DMS53 treated with DMSO at 0.1 percent for 48 hours (cell line): ENCODE data around the gene ERVH48-1.
"Not testable (repeated sequence)": the region's sequence is repeated elsewhere in the genome, so short reads cannot be mapped to it uniquely, and the experiment has no call there.

Experiments used
- DNase-seq: peaks from one replicate; lab custom pipeline; 2025; ENCODE audit not compliant: unreplicated experiment; lab: John Stamatoyannopoulos, UW

The ERVH48-1 gene

DNA sequence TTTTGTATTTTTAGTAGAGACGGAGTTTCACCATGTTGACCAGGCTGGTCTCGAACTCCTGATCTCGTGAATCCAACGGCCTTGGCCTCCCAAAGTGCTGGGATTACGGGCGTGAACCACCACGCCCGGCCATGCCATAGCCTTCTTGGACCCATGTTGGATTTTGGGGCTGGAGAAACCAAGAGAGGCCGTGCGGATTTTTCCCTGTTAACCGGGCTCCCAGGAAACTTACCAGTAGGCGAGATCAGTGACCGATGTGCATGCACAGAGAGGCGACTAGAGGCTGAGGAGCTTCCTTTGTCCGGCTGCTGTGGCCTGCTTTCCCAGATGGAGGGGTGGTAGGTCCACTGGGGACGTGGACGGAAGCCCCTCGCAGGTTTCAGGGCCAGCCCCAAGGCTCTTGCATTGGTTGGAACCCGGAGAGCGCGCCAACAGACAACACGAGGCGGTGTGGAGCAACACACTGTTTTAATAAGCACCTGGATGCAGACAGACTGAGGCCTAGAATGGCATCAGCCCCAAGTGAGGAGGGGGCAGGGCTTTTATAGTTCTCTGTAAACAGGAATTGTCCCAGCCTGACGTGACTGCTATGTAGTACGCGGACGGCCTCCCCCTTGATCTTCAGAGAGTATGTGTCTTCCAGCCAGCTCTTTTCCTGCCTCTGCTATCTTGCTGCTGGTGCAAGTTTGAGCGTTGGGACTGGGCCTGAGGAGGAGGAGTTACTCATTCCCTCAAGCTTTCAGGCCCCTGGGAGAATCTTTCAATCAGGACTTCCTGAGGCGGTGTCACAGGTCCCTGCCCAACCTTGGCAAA, at the start of gene ERVH48-1:
Gene ERVH48-1 (minus strand): TSS at position 517 of the 813 bp plus-strand sequence. CDS start 6,624 bp downstream, outside the sequence.
- no peak for DNase-seq

- peak; percentile 88 for DNase-seq
Observed at GRCh38 chr21:42973991-42974831, 48.8 kb upstream of the ERVH48-1 start, which contains the start of gene PKNOX1. Gene PKNOX1 (plus strand): TSS chr21:42974562. CDS start chr21:43004382, 29,820 bp downstream.

GRCh38 chr21:42973309-42973990, 48.0 kb upstream of the ERVH48-1 start:
- no peak for DNase-seq

DNA sequence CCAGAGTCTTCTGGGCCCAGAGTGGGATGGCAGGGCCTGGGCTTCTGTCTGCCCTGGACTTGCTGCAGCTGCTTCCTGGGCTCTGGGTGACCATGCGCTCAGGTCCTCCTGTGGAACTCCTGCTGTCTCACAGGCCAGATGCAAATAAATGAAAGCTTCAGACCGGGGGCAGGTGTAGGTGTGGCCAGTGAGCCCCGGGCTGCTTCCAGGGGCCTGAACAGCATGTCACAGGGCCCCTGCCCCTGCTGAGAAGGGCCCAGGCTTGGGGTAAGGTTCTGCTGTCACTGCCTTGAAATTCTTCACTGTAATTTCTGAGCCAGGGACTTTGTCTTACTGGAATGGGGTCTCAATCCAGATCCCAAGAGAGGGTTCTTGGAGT, 46.5 kb upstream of the ERVH48-1 start:
- DNase-seq: no peak

DNA sequence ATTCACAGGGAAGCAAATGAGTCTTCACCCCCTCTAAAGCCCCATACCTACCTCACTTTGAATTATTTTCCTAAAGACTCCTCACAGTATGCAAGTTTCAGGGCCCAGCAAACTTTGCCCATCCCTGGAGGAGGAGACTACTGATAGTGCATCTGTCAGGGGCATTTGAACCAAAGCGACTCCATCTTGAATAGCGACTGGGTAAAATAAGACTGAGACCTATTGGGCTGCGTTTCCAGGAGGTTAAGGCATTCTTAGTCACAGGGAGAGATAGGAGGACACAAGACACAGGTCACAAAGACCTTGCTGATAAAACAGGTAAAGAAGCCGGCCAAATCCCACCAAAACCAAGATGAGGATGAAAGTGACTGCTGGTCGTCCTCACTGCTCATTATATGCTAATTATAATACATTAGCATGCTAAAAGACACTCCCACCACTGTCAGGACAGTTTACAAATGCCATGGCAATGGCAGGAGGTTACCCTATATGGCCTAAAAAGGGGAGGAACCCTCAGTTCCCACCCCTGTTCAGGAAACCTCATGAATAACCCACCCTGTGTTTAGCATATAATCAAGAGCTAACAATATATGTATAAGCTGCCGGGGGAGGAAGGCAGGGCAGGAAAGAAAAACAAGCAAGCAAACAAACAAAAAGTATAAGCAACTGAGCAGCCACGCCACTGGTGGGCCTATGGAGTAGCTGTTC, 45.7 kb upstream of the ERVH48-1 start:
- no peak for DNase-seq

DNA sequence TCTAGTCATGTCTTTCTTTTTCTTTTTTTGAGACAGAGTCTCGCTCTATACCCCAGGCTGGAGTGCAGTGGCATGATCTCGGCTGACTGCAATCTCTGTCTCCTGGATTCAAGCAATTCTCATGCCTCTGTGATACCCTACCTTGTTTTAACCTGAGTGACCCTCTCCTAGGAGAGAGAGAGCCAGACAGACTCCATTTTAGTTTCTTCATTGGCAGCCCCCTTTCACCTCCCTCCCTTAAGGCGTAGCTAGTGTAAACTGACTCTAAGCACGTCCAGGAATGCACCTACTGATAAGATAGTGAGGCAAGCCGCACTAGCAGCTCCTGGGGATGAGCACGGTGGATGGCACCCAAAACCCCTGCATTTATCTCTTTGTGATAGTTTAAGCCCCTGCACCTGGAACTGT, 43.8 kb upstream of the ERVH48-1 start:
- DNase-seq: no peak

DNA sequence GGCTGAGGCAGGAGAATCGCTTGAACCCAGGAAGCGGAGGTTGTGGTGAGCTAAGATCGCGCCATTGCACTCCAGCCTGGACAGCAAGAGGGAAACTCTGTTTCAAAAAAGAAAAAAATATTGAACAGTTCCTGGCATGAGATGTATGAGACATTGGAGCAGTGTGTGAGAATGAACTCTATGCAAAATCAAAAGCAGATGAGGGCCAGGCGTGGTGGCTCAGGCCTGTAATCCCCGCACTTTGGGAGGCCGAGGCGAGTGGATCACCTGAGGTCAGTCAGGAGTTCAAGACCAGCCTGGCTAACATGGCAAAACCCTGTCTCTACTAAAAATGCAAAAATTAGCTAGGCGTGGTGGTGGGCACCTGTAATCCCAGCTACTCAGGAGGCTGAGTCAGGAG, 42.2 kb upstream of the ERVH48-1 start:
- DNase-seq: not testable (repeated sequence)

- DNase-seq: no peak
Observed at GRCh38 chr21:42965211-42965560, 39.8 kb upstream of the ERVH48-1 start.

GRCh38 chr21:42964546-42965210, 39.2 kb upstream of the ERVH48-1 start:
- no peak for DNase-seq

GRCh38 chr21:42964086-42964485, 38.7 kb upstream of the ERVH48-1 start:
- no peak for DNase-seq

- no peak for DNase-seq
Observed at GRCh38 chr21:42962380-42963007, 37.1 kb upstream of the ERVH48-1 start.

GRCh38 chr21:42959728-42960127, 34.3 kb upstream of the ERVH48-1 start:
- DNase-seq: no peak

GRCh38 chr21:42958122-42958521, 32.7 kb upstream of the ERVH48-1 start:
- DNase-seq: not testable (repeated sequence)

DNA sequence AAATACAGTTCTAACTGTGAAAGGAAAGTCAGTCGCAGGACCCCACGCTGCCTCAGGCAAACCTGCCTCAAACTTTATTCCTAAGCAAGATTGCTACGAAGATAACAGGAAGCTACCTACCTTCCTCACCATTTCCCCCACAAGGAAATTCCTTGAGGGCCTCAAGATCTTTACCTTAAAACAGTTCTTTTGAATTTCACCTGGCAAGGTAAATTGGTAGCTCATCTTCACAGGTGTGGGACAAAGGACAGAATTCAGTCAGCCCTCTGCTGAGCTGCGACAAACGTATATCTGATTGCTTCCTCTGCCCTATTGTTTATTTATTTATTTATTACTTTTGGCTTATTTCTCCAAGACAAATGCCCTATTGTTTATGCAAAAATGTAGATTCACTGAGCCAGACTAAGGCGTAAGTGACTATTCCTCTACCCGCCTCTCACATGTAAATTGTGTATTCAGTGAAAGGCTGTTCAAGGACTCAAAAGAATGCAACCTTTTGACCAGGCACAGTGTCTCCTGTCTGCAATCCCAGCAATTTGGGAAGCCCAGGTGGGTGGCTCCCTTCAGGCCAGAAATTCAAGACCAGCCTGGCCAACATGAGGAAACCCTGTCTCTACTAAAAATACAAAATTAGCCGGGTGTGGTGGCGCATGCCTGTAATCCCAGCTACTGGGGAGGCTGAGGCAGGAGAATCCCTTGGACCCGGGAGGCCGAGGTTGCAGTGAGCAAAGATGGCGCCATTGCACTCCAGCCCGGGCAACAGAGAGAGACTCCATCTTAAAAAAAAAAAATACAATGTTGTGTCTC, 31.6 kb upstream of the ERVH48-1 start:
- no peak for DNase-seq

- DNase-seq: not testable (repeated sequence)
Observed at GRCh38 chr21:42951193-42951592, 25.8 kb upstream of the ERVH48-1 start.

DNA sequence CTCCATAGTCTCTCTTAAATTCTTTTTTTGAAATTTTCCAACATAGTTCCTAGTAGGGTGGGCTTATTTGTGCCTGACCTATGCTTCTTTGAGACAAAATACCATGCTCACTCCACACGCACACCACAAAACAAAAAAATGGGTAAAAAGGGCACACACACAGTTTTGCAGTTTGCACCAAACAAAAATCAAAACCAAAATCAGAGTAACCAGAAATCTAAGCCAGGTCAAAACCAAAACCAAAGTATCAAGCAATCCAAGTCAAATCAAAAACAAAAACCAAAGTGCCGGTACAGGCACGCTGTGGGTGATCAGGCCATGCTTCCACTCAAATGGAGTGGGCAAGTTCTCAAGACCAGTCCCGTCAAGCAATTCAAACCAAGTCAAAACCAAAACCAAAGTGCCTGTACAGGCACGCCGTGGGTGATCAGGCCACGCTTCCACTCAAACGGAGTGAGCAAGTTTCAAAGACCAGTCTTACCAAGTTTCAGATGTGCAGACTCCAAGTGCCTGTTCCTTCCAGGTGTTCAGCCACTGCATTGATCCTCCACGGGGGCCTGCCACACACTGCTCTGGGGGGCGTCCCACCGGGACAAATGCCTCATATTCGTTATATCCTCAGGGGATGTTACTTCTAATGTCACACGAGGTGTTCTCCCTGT, 23.8 kb upstream of the ERVH48-1 start:
- DNase-seq: not testable (repeated sequence)

DNA sequence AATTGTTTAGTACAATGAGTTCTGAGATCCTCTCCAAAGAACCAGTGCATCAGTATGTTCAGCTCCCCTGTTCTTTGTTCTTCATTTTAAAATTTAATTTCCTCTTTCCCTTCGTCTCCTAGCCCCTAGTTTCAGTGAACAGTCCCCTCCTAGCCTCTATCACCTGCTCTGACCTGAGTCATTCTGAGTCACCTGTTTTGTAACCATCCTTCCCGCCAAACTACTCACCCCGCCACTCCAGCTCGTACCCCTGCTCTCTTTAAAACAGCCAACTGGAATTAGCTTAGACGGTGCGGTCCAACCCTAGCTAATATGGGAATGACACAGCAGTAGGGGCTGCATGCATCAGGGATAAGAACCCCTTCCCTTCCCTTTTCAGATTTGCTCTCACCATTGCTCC, 16.8 kb upstream of the ERVH48-1 start:
- no peak for DNase-seq

- no peak for DNase-seq
Observed at GRCh38 chr21:42941696-42942085, 16.3 kb upstream of the ERVH48-1 start.
